ENCODE measurements around the gene FAM13C.

DNA sequence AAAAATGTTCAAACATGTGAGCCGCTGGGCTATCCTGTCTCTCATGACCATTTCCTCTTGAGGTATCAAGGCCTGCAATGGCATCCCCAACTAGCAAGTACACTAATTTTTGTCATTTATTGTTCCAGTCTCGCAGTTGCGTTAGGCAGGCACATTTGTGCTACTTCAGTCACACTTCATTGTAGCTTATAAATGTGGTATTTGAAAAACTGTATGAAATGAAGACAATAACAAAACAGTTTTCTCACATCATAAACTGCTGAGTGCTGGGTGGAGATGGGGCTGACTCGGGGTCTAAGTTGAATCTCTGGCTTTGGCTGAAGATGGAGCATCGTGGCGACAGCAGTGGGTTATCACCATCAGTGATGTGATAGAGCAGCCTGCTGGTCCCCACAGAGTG is 92.7 kb downstream of the FAM13C start:
- TF ChIP-seq, protein P1, sequence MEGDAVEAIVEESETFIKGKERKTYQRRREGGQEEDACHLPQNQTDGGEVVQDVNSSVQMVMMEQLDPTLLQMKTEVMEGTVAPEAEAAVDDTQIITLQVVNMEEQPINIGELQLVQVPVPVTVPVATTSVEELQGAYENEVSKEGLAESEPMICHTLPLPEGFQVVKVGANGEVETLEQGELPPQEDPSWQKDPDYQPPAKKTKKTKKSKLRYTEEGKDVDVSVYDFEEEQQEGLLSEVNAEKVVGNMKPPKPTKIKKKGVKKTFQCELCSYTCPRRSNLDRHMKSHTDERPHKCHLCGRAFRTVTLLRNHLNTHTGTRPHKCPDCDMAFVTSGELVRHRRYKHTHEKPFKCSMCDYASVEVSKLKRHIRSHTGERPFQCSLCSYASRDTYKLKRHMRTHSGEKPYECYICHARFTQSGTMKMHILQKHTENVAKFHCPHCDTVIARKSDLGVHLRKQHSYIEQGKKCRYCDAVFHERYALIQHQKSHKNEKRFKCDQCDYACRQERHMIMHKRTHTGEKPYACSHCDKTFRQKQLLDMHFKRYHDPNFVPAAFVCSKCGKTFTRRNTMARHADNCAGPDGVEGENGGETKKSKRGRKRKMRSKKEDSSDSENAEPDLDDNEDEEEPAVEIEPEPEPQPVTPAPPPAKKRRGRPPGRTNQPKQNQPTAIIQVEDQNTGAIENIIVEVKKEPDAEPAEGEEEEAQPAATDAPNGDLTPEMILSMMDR (IDR thresholded peaks at IDR 0.05), result no peak
- TF ChIP-seq POLR2AphosphoS5 (IDR thresholded peaks at IDR 0.05) (no peak), POLR2A (IDR thresholded peaks at IDR 0.05) (no peak), EP300 (IDR thresholded peaks at IDR 0.05) (no peak)
